Motor neuron (in vitro differentiated cells): Measurements from ENCODE around the gene DCUN1D2. TPM values are rescaled to one million over a fixed set of nuclear protein-coding genes. Genes with fewer than 3 reads are reported as not detected.
"Not testable (repeated sequence)": the region's sequence is repeated elsewhere in the genome, so short reads cannot be mapped to it uniquely, and the experiment has no call there.

ENCODE experiments used
- ATAC-seq, 8 experiments: fragments of 200-7000 bp; cut with Tn5 transposase; replicated peaks in 6 of 8; 2 replicates each; pipeline ENCODE4 v1.8.0; 2021; ENCODE audit warnings: mild to moderate bottlenecking in 8 of 8, moderate library complexity in 8 of 8
- H3K27ac ChIP-seq, 2 donors: fragments of 250-450 bp; sonication (Bioruptor Pico); 2 replicates each; pipeline ENCODE4 v1.9.0; 2021; ENCODE audit warnings: antibody characterized with exemption in 2 of 2, mild to moderate bottlenecking in 2 of 2, moderate library complexity in 1 of 2
- H3K4me1 ChIP-seq, 2 donors: fragments of 250-450 bp; sonication (Bioruptor Pico); replicated peaks in 1 of 2; 2 replicates each; pipeline ENCODE4 v1.6.1; 2021; ENCODE audit warnings: antibody characterized with exemption in 2 of 2, mild to moderate bottlenecking in 2 of 2, moderate library complexity in 1 of 2
- H3K4me3 ChIP-seq, 5 donors: fragments of 250-450 bp; sonication (Bioruptor Pico); 2 replicates each; pipeline ENCODE4 v1.9.0; 2021; ENCODE audit warnings: antibody characterized with exemption in 5 of 5, mild to moderate bottlenecking in 5 of 5, moderate library complexity in 4 of 5
- WGBS, 10 experiments: fragments of 450-650 bp; shearing (Covaris generic); methylation state at CpG; one replicate each; pipeline ENCODE4 v1.0.0; 2022; 5-methylcytosine and 5-hydroxymethylcytosine counted together
- in situ Hi-C, 9 experiments: fragments of 400-800 bp; cut with MboI; loops; one replicate each; pipeline ENCODE4 v1.15.0; 2021; ENCODE audit warnings: low sequenced_read_pairs in 9 of 9, low pct_unique_long_range_greater_than_20kb in 2 of 9; ENCODE audit not compliant: unreplicated experiment in 9 of 9
- total RNA-seq, 8 experiments: library from RNA; unstranded; fragments of 300-600 nt; gene quantifications; 2 replicates each; pipeline versions ENCODE4 v1.2.3 to v1.2.4, GENCODE V29; 2022

Gene DCUN1D2
- total RNA-seq, 8 experiments from 2014 or later, result 13.7 to 48.1 (median 21.6) TPM

GRCh38 chr13:113476811-113477210, 13.7 kb downstream of the DCUN1D2 start:
- no peak overlapping the region for H3K4me3 ChIP-seq
- no peak for ATAC-seq
- no peak overlapping the region for H3K27ac ChIP-seq
- no peaks in the 10 kb centered on the region for H3K4me1 ChIP-seq
- 83 to 100% (median 95%) methylated on average over 3 to 7 of the region's 7 CpGs; no CpG with 5 or more reads in 1 of the 10 experiments for WGBS, 10 experiments
- in situ Hi-C loops, result no loop called here

DNA sequence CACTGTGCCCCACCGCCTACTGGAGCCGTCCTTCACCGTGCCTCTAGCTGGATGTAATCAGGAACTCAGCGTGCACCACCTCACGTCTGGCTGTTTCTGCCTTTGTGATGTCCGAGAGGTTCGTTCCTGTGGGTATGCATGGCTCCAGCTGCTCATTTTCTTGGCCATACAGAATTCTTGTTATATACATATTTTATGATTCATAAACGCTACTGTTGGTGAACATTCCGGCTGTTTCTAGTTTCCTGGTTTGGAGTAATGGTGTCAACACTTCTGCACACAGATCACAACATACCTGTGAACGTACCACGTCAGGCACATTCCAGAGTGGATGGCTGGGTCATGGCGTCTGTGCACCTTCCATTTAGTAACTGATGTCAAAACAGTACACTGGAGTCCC, 14.6 kb downstream of the DCUN1D2 start:
- H3K4me1 ChIP-seq, result no peaks in the 10 kb centered on the region
- 81 to 100% (median 100%) methylated on average over 1 to 3 of the region's 12 CpGs; no CpG with 5 or more reads in 6 of the 10 experiments for WGBS, 10 experiments
- in situ Hi-C loops, result no loop called here
- H3K27ac ChIP-seq, result no peak overlapping the region
- peak in 1 of 8 experiments; percentile 4 for ATAC-seq
- no peak overlapping the region for H3K4me3 ChIP-seq

- Histone ChIP-seq H3K4me1 (no peaks in the 10 kb centered on the region), H3K27ac (no peak overlapping the region), H3K4me3 (no peak overlapping the region)
- 76 to 100% (median 96%) methylated on average over 1 to 5 of the region's 11 CpGs; no CpG with 5 or more reads in 7 of the 10 experiments for WGBS, 10 experiments
- no peak for ATAC-seq
- in situ Hi-C loops, result no loop called here
Measured at GRCh38 chr13:113475280-113475679, 15.2 kb downstream of the DCUN1D2 start.

- in situ Hi-C loops, result no loop called here
- Histone ChIP-seq H3K27ac (no peak overlapping the region), H3K4me1 (peaks cover 1 to 3% of the 10 kb centered on the region in 2 donors), H3K4me3 (no peak overlapping the region)
- 30 to 100% (median 90%) methylated on average over 1 to 9 of the region's 10 CpGs; no CpG with 5 or more reads in 1 of the 10 experiments for WGBS, 10 experiments
- peak in 3 of 8 experiments; percentile 29 to 89 (median 40) for ATAC-seq
Measured at GRCh38 chr13:113474179-113474578, 16.3 kb downstream of the DCUN1D2 start.

GRCh38 chr13:113472355-113473025, 18.0 kb downstream of the DCUN1D2 start:
- Histone ChIP-seq H3K27ac (no peak overlapping the region), H3K4me1 (peaks cover 10 to 12% of the 10 kb centered on the region in 2 donors), H3K4me3 (no peak overlapping the region)
- in situ Hi-C loops, result no loop called here
- 63 to 100% (median 87%) methylated on average over 1 to 11 of the region's 28 CpGs; no CpG with 5 or more reads in 1 of the 10 experiments for WGBS, 10 experiments
- ATAC-seq, result no peak

DNA sequence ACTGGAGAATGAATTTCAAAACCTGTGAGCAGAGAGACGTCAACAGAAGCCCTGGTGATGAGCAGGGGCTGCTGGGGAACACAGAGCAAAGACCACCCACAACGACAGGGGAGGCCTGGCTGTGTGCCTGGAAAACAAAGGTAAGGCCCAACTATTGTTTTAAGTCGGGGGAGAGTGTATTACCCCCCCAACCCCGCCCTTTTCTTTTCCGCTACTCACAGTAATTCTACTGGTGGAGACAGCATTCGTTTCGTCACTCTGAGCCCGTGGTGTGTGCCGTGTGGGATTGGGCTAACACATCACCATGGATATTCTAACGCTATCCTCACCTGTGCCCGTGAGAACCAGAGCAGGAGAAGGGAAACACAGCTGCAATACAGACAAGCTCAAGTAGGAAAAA, 18.7 kb downstream of the DCUN1D2 start:
- 60 to 100% (median 88%) methylated on average over 1 to 8 of the region's 11 CpGs; no CpG with 5 or more reads in 4 of the 10 experiments for WGBS, 10 experiments
- H3K4me3 ChIP-seq, result no peak overlapping the region
- no peak overlapping the region for H3K27ac ChIP-seq
- in situ Hi-C loops, result no loop called here
- peaks cover 10 to 12% of the 10 kb centered on the region in 2 donors for H3K4me1 ChIP-seq
- ATAC-seq, result no peak

DNA sequence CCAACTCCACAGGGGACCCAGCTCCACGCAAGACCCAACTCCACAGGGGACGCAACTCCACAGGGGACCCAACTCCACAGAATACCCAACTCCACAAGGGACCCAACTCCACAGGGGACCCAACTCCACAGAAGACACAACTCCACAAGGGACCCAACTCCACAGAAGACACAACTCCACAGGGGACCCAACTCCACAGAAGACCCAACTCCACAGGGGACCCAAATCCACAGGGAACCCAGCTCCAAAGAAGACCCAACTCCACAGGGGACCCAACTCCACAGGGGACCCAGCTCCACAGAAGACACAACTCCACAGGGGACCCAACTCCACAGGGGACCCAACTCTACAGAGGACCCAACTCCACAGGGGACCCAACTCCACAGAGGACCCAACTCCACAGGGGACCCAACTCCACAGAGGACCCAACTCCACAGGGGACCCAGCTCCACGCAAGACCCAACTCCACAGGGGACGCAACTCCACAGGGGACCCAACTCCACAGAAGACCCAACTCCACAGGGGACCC, 19.8 kb downstream of the DCUN1D2 start:
- 100% methylated on average over 1 of the region's 4 CpGs; no CpG with 5 or more reads in 9 of the 10 experiments for WGBS, 10 experiments
- H3K4me3 ChIP-seq, H3K27ac ChIP-seq, in situ Hi-C loops, ATAC-seq: not testable (repeated sequence)
- H3K4me1 ChIP-seq, result peaks cover 10 to 12% of the 10 kb centered on the region in 2 donors

- in situ Hi-C loops, result no loop called here
- WGBS, 10 experiments, result 69 to 100% (median 95%) methylated on average over 2 to 10 of the region's 10 CpGs; no CpG with 5 or more reads in 2 of the 10 experiments
- no peak for ATAC-seq
Measured at GRCh38 chr13:113470073-113470472, 20.4 kb downstream of the DCUN1D2 start.

GRCh38 chr13:113469582-113469981, 20.9 kb downstream of the DCUN1D2 start:
- no peak for ATAC-seq
- peaks cover 10 to 12% of the 10 kb centered on the region in 2 donors for H3K4me1 ChIP-seq
- peak overlapping the region in 1 of 2 donors; percentile 44 for H3K27ac ChIP-seq
- in situ Hi-C loops, result no loop called here
- H3K4me3 ChIP-seq, result no peak overlapping the region
- 82 to 100% (median 96%) methylated on average over 1 to 7 of the region's 7 CpGs; no CpG with 5 or more reads in 2 of the 10 experiments for WGBS, 10 experiments

More at GRCh38 chr13:113470073-113470472, 20.4 kb downstream of the DCUN1D2 start:
- H3K4me3 ChIP-seq, result no peak overlapping the region
- H3K27ac ChIP-seq, result no peak overlapping the region
- peaks cover 10 to 12% of the 10 kb centered on the region in 2 donors for H3K4me1 ChIP-seq

DNA sequence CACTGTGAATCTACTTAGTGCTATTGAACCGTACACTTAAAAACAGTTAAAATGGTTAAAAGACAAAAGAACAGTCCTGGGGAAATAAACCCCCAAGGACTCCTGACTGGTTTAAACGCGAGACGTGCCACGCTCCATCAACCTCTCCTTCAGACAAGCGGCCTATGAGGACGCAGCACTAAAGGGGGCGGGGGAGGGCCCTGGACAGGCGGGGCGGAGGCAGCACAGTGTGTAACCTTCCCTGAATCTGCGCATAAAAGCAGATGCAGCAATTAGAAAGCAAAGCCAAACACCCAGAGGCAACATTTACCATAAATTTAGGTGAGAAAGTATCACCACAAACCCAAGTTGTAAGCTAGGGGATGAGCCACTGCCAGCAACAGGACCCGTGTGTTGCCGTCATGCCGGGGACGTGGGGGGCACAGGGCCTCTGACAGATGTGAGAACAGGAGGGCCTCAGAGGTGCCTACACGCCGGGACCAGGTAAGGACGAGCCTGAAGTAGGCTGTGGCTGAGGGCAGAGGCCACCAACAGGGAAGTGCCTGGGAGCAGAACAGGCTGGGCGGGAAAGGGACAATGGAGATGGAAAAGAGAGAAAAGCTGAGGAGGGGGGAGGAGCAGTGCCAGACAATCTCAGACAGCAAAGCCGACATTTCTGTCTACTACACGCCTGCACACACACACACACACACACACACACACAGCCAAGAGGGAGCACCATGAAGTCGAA, 21.9 kb downstream of the DCUN1D2 start:
- peak overlapping the region; percentile 25 to 44 for H3K27ac ChIP-seq
- ATAC-seq, result peak; percentile 49 to 90 (median 80)

DNA sequence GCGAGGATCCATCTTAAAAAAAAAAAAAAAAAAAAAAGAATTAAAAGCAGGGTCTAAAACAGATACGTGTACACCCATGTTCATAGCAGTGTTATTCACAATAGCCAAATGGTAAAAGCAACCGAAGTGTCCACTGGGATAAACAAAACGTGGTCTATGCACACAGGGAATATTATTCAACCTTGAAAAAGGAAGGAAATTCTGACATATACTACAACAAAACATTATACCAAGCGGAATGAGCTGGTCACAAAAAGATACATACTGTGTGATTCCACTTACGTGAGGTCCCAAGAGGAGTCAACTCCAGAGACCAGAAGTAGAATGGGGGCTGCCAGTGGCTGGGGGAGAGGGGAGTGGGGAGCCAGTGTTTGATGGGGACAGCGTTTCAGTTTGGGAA, 22.5 kb downstream of the DCUN1D2 start:
- WGBS, 10 experiments, result 82 to 100% (median 94%) methylated on average over 2 to 5 of the region's 7 CpGs; no CpG with 5 or more reads in 2 of the 10 experiments
- H3K4me3 ChIP-seq, result no peak overlapping the region
- peaks cover 10 to 12% of the 10 kb centered on the region in 2 donors for H3K4me1 ChIP-seq
- no peak overlapping the region for H3K27ac ChIP-seq
- ATAC-seq, result no peak
- in situ Hi-C loops, result no loop called here

More for the DNA sequence above, 21.9 kb downstream of the DCUN1D2 start:
- WGBS, 10 experiments, result 0 to 75% (median 15%) methylated on average over 1 to 6 of the region's 22 CpGs; no CpG with 5 or more reads in 5 of the 10 experiments
- Histone ChIP-seq H3K4me1 (peaks cover 10 to 12% of the 10 kb centered on the region in 2 donors), H3K4me3 (peak overlapping the region in 2 of 5 donors; percentile 1 to 2)
- in situ Hi-C loops, result no loop called here

DNA sequence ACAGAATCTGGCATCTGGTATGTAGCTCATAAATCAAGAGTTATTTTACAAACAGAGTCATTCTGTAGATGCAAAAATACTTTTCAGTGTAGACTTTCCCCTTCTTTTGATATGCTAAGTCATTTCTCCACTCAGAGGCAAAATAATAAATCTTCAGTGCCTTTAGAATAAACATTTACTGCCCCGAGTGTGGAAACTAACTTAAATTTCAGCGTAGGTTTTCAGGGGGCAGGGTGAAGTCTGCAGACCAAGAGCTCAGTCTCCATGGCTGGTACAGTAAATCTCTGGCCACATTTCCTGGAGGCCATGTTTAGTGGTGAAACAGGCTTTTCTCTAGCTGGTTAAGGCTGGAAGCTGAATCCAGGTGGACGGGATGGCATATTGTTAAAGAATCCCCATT, 24.1 kb downstream of the DCUN1D2 start:
- Histone ChIP-seq H3K27ac (no peak overlapping the region), H3K4me3 (no peak overlapping the region), H3K4me1 (peaks cover 10 to 12% of the 10 kb centered on the region in 2 donors)
- in situ Hi-C loops, result no loop called here
- WGBS, 10 experiments, result 7 to 93% (median 33%) methylated on average over 1 to 3 of the region's 3 CpGs; no CpG with 5 or more reads in 4 of the 10 experiments
- ATAC-seq, result peak in 7 of 8 experiments; percentile 21 to 59 (median 49)

- H3K4me1 ChIP-seq, result peaks cover 10 to 12% of the 10 kb centered on the region in 2 donors
- H3K27ac ChIP-seq, result no peak overlapping the region
- in situ Hi-C loops, result no loop called here
- no peak for ATAC-seq
- H3K4me3 ChIP-seq, result no peak overlapping the region
- WGBS, 10 experiments, result 60 to 100% (median 92%) methylated on average over 1 to 4 of the region's 4 CpGs; no CpG with 5 or more reads in 1 of the 10 experiments
Measured at GRCh38 chr13:113465300-113465699, 25.2 kb downstream of the DCUN1D2 start.
